ENCODE results near the gene IFNG. TPM values are rescaled to one million over a fixed set of nuclear protein-coding genes. Genes with fewer than 3 reads are reported as not detected.

Gene IFNG
- total RNA-seq, 2 experiments from 2014 or later, result 2.9 to 3.2 TPM

GRCh38 chr12:68137335-68137830 is 22.2 kb downstream of the IFNG start:
- intact Hi-C loops (cut with DNase I, micrococcal nuclease), result no loop called here
- Histone ChIP-seq H3K4me3 (ENCODE audit: low read length) (no peak overlapping the region), H3K36me3 (ENCODE audit: insufficient read depth, low read length) (no peaks in the 10 kb centered on the region), H3K27ac (ENCODE audit: low read depth in 1 of 2, low read length in 2 of 2) (no peak overlapping the region), H3K4me1 (ENCODE audit: insufficient read depth, low read length) (peaks cover 19% of the 10 kb centered on the region), H3K9me3 (ENCODE audit: control insufficient read depth in 1 of 2, insufficient read depth in 1 of 2, low read length in 2 of 2) (peaks cover 0 to 3% of the 10 kb centered on the region in 2 experiments), H3K27me3 (ENCODE audit: control insufficient read depth in 1 of 2, insufficient read depth in 2 of 2, low read length in 2 of 2) (no peaks in the 10 kb centered on the region)
- peak overlapping the region; percentile 6 for H3K27ac Mint-ChIP-seq
- ChIA-PET POLR2A (no interaction called here), CTCF (no interaction called here)
- no peaks in the 10 kb centered on the region for H3K27me3 Mint-ChIP-seq
- H3K4me1 Mint-ChIP-seq (ENCODE audit: low read depth), result peaks cover 43% of the 10 kb centered on the region
- no peaks in the 10 kb centered on the region for H3K9me3 Mint-ChIP-seq
- DNase-seq (peak in 3 of 14 experiments; percentile 15 to 50 (median 16)), ATAC-seq (ENCODE audit: poor library complexity) (peak; percentile 26)
- H3K36me3 Mint-ChIP-seq (ENCODE audit: low read depth), result peaks cover 5% of the 10 kb centered on the region
- TF ChIP-seq CTCF (IDR thresholded peaks at IDR 0.05), result no peak
- H3K4me3 Mint-ChIP-seq, result peak overlapping the region; percentile 1

- Histone ChIP-seq H3K36me3 (ENCODE audit: insufficient read depth, low read length) (no peaks in the 10 kb centered on the region), H3K4me1 (ENCODE audit: insufficient read depth, low read length) (peaks cover 19% of the 10 kb centered on the region), H3K27me3 (ENCODE audit: control insufficient read depth in 1 of 2, insufficient read depth in 2 of 2, low read length in 2 of 2) (no peaks in the 10 kb centered on the region), H3K4me3 (ENCODE audit: low read length) (no peak overlapping the region), H3K9me3 (ENCODE audit: control insufficient read depth in 1 of 2, insufficient read depth in 1 of 2, low read length in 2 of 2) (peaks cover 7 to 9% of the 10 kb centered on the region in 2 experiments), H3K27ac (ENCODE audit: low read depth in 1 of 2, low read length in 2 of 2) (no peak overlapping the region)
- DNase-seq (no peak), ATAC-seq (ENCODE audit: poor library complexity) (no peak)
- POLR2A ChIA-PET, result no interaction called here
- CTCF ChIA-PET, result no interaction called here
- Mint-ChIP-seq H3K4me1 (ENCODE audit: low read depth) (peaks cover 42% of the 10 kb centered on the region), H3K4me3 (no peak overlapping the region), H3K27me3 (no peaks in the 10 kb centered on the region), H3K27ac (no peak overlapping the region), H3K9me3 (peaks cover 2% of the 10 kb centered on the region), H3K36me3 (ENCODE audit: low read depth) (peaks cover 17% of the 10 kb centered on the region)
- intact Hi-C loops (cut with DNase I, micrococcal nuclease), result no loop called here
- no peak for TF ChIP-seq CTCF (IDR thresholded peaks at IDR 0.05)
Observed at GRCh38 chr12:68135520-68135919, 24.0 kb downstream of the IFNG start.

GRCh38 chr12:68131867-68132414 is 27.6 kb downstream of the IFNG start:
- peaks cover 10% of the 10 kb centered on the region for H3K4me1 ChIP-seq (ENCODE audit: insufficient read depth, low read length)
- no peak overlapping the region for H3K4me3 ChIP-seq (ENCODE audit: low read length)
- H3K27me3 Mint-ChIP-seq, result no peaks in the 10 kb centered on the region
- DNase-seq (no peak), ATAC-seq (ENCODE audit: poor library complexity) (no peak)
- peaks cover 21% of the 10 kb centered on the region for H3K4me1 Mint-ChIP-seq (ENCODE audit: low read depth)
- POLR2A ChIA-PET, result no interaction called here
- no peak for TF ChIP-seq CTCF (IDR thresholded peaks at IDR 0.05)
- H3K27ac Mint-ChIP-seq, result no peak overlapping the region
- CTCF ChIA-PET, result no interaction called here
- H3K27me3 ChIP-seq (ENCODE audit: control insufficient read depth in 1 of 2, insufficient read depth in 2 of 2, low read length in 2 of 2), result no peaks in the 10 kb centered on the region
- H3K9me3 Mint-ChIP-seq, result peaks cover 14% of the 10 kb centered on the region
- no peak overlapping the region for H3K27ac ChIP-seq (ENCODE audit: low read depth in 1 of 2, low read length in 2 of 2)
- no peaks in the 10 kb centered on the region for H3K36me3 ChIP-seq (ENCODE audit: insufficient read depth, low read length)
- intact Hi-C loops (cut with DNase I, micrococcal nuclease), result no loop called here
- H3K9me3 ChIP-seq (ENCODE audit: control insufficient read depth in 1 of 2, insufficient read depth in 1 of 2, low read length in 2 of 2), result peaks cover 10 to 19% of the 10 kb centered on the region in 2 experiments
- H3K4me3 Mint-ChIP-seq, result no peak overlapping the region
- peaks cover 37% of the 10 kb centered on the region for H3K36me3 Mint-ChIP-seq (ENCODE audit: low read depth)

Data from CD4-positive, alpha-beta T cell (primary cell).